NCI-H526 (cell line): ENCODE data around the gene SNIP1.
"Not testable (repeated sequence)": the region's sequence is repeated elsewhere in the genome, so short reads cannot be mapped to it uniquely, and the experiment has no call there.

Source experiments
- DNase-seq, 2 experiments: peaks; one replicate each; lab custom pipeline; 2025; lab: John Stamatoyannopoulos, UW

Gene SNIP1

GRCh38 chr1:37559957-37560379, 5.9 kb upstream of the SNIP1 start:
- not testable (repeated sequence) for DNase-seq

- no peak for DNase-seq
Measured at GRCh38 chr1:37559080-37559479, 5.0 kb upstream of the SNIP1 start.

- no peak for DNase-seq
Measured at GRCh38 chr1:37558411-37558810, 4.3 kb upstream of the SNIP1 start.

GRCh38 chr1:37557402-37557801, 3.3 kb upstream of the SNIP1 start:
- no peak for DNase-seq

- DNase-seq: peak; percentile 25 to 87
Measured at GRCh38 chr1:37556712-37557196, 2.7 kb upstream of the SNIP1 start, which contains the start of gene DNALI1. Gene DNALI1 (plus strand): TSS chr1:37556940. CDS start chr1:37556995, 55 bp downstream.

GRCh38 chr1:37553598-37553926, 531 bp downstream of the SNIP1 start:
- DNase-seq: no peak

- no peak for DNase-seq
Measured at GRCh38 chr1:37549341-37549740, 4.8 kb downstream of the SNIP1 start.

GRCh38 chr1:37545019-37545418, 9.1 kb downstream of the SNIP1 start:
- no peak for DNase-seq

GRCh38 chr1:37544530-37544929, 9.6 kb downstream of the SNIP1 start:
- no peak for DNase-seq

GRCh38 chr1:37540036-37540785, 13.9 kb downstream of the SNIP1 start:
- no peak for DNase-seq

GRCh38 chr1:37539154-37539553, 14.9 kb downstream of the SNIP1 start:
- not testable (repeated sequence) for DNase-seq

- peak in 1 of 2 experiments; percentile 27 for DNase-seq
Measured at GRCh38 chr1:37537378-37537777, 16.7 kb downstream of the SNIP1 start.

GRCh38 chr1:37533317-37534093, 20.6 kb downstream of the SNIP1 start:
- DNase-seq: no peak

GRCh38 chr1:37532418-37533156, 21.5 kb downstream of the SNIP1 start:
- not testable (repeated sequence) for DNase-seq

GRCh38 chr1:37529888-37530287, 24.2 kb downstream of the SNIP1 start:
- DNase-seq: not testable (repeated sequence)

GRCh38 chr1:37519613-37520012, 34.5 kb downstream of the SNIP1 start:
- DNase-seq: no peak

GRCh38 chr1:37518929-37519328, 35.2 kb downstream of the SNIP1 start:
- DNase-seq: not testable (repeated sequence)

- DNase-seq: not testable (repeated sequence)
Measured at GRCh38 chr1:37518241-37518640, 35.9 kb downstream of the SNIP1 start.

- DNase-seq: no peak
Measured at GRCh38 chr1:37517569-37517968, 36.5 kb downstream of the SNIP1 start.

- DNase-seq: no peak
Measured at GRCh38 chr1:37515185-37516034, 38.7 kb downstream of the SNIP1 start.
